Measurements from ENCODE around the gene LPIN3. TPM values are rescaled to one million over a fixed set of nuclear protein-coding genes. Genes with fewer than 3 reads are reported as not detected.

LPIN3 gene
- total RNA-seq, 1 experiment from 2014 or later = 3.8 TPM

- H3K27ac Mint-ChIP-seq = no peak overlapping the region
- H2AK5ac ChIP-seq (ENCODE audit: insufficient read length, low read length) = no peak overlapping the region
- no peak overlapping the region for H3K4ac ChIP-seq (ENCODE audit: low read depth, low read length)
- no peaks in the 10 kb centered on the region; the same call in 1 of the 2 replicates for H3K4me1 ChIP-seq (ENCODE audit: insufficient read depth, low read length)
- H3K18ac ChIP-seq (ENCODE audit: insufficient read length, low read depth, low read length) = no peak overlapping the region
- H3K23ac ChIP-seq (ENCODE audit: insufficient read length, low read depth, low read length) = no peak overlapping the region
- no peak for TF ChIP-seq CTCF (conservative IDR thresholded peaks at IDR 0.05)
- no peak overlapping the region for H4K8ac ChIP-seq (replicated peaks; ENCODE audit: insufficient read length, low read depth, low read length)
- no CpG with 5 or more reads among the region's 1 CpG for WGBS (ENCODE audit: extremely low coverage, insufficient read length, low lambda C conversion rate)
- no peak overlapping the region for H2BK5ac ChIP-seq (ENCODE audit: insufficient read length, low read length)
- no peaks in the 10 kb centered on the region for H3K79me2 ChIP-seq (ENCODE audit: insufficient read depth, low read length)
- no peaks in the 10 kb centered on the region for H3K36me3 Mint-ChIP-seq (ENCODE audit: insufficient read depth in 1 of 3, low read depth in 3 of 3)
- no peak overlapping the region for H2BK20ac ChIP-seq (ENCODE audit: low read depth, low read length, poor library complexity, severe bottlenecking)
- no peak overlapping the region for H3K9ac ChIP-seq (ENCODE audit: extremely low read depth, insufficient read length, low read length)
- no peak overlapping the region for H2AFZ ChIP-seq (ENCODE audit: low read length)
- no peak overlapping the region for H3K4me2 ChIP-seq (ENCODE audit: insufficient read depth, insufficient read length, low read length)
- no peak overlapping the region for H4K5ac ChIP-seq (ENCODE audit: insufficient read length, low read depth, low read length)
- H3K9me3 Mint-ChIP-seq = no peaks in the 10 kb centered on the region
- no peaks in the 10 kb centered on the region for H3K23me2 ChIP-seq (ENCODE audit: insufficient read length, low read depth, low read length, poor library complexity, severe bottlenecking)
- no peak overlapping the region for H2BK120ac ChIP-seq (ENCODE audit: low read depth, low read length, poor library complexity, severe bottlenecking)
- H3T11ph ChIP-seq (ENCODE audit: low read length) = no peak overlapping the region
- H3K27me3 Mint-ChIP-seq (ENCODE audit: low read depth) = no peaks in the 10 kb centered on the region; the same call in 1 of the 2 replicates
- H2BK12ac ChIP-seq (ENCODE audit: insufficient read length, low read depth, low read length) = no peak overlapping the region
- H3K14ac ChIP-seq (ENCODE audit: insufficient read depth, low read length) = no peak overlapping the region
- H4K20me1 ChIP-seq (ENCODE audit: control insufficient read depth, insufficient read depth, insufficient read length) = no peaks in the 10 kb centered on the region
- peaks cover 16 to 28% of the 10 kb centered on the region in 2 experiments for H3K4me1 Mint-ChIP-seq
- H3K56ac ChIP-seq (ENCODE audit: insufficient read length, low read depth, low read length) = no peak overlapping the region
- H3K79me1 ChIP-seq (ENCODE audit: insufficient read depth, low read depth, low read length, poor library complexity, severe bottlenecking) = no peaks in the 10 kb centered on the region
- no peak overlapping the region for H2BK15ac ChIP-seq (ENCODE audit: low read depth, low read length)
- no peak overlapping the region for H3K4me3 Mint-ChIP-seq
- H3K27ac ChIP-seq (ENCODE audit: insufficient read length, low read depth, low read length) = no peak overlapping the region
- H3K27me3 ChIP-seq (ENCODE audit: insufficient read depth, low read length) = no peaks in the 10 kb centered on the region
- no peak overlapping the region for H4K91ac ChIP-seq (ENCODE audit: insufficient read length, low read depth, low read length)
- no peaks in the 10 kb centered on the region for H3K9me3 ChIP-seq (ENCODE audit: control insufficient read depth, low read depth, low read length)
- no peak for DNase-seq
Measured at GRCh38 chr20:41304002-41304401, 36.6 kb upstream of the LPIN3 start.

All from H9 (cell line).